ENCODE results near the gene ZBED4.

ZBED4 gene

GRCh38 chr22:49903322-49904039 is 49.8 kb downstream of the ZBED4 start:
- CTCF ChIA-PET, result no interaction called here
- POLR2A ChIA-PET, result no interaction called here
- DNase-seq (ENCODE audit: low read depth, low spot score), result no peak

GRCh38 chr22:49904040-49904369 is 50.4 kb downstream of the ZBED4 start:
- no peak overlapping the region for H3K4me3 ChIP-seq (ENCODE audit: low read depth, low read length)
- no peak for DNase-seq (ENCODE audit: low read depth, low spot score)
- CTCF ChIA-PET, result no interaction called here
- TF ChIP-seq, protein P1, sequence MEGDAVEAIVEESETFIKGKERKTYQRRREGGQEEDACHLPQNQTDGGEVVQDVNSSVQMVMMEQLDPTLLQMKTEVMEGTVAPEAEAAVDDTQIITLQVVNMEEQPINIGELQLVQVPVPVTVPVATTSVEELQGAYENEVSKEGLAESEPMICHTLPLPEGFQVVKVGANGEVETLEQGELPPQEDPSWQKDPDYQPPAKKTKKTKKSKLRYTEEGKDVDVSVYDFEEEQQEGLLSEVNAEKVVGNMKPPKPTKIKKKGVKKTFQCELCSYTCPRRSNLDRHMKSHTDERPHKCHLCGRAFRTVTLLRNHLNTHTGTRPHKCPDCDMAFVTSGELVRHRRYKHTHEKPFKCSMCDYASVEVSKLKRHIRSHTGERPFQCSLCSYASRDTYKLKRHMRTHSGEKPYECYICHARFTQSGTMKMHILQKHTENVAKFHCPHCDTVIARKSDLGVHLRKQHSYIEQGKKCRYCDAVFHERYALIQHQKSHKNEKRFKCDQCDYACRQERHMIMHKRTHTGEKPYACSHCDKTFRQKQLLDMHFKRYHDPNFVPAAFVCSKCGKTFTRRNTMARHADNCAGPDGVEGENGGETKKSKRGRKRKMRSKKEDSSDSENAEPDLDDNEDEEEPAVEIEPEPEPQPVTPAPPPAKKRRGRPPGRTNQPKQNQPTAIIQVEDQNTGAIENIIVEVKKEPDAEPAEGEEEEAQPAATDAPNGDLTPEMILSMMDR (IDR thresholded peaks at IDR 0.05; ENCODE audit: insufficient read depth, low read length, missing control alignments), result no peak
- POLR2A ChIA-PET, result no interaction called here

More at GRCh38 chr22:49903322-49904039, 49.8 kb downstream of the ZBED4 start:
- TF ChIP-seq, protein P1 (IDR thresholded peaks at IDR 0.05; ENCODE audit: insufficient read depth, low read length, missing control alignments), result no peak
- no peak overlapping the region for H3K4me3 ChIP-seq (ENCODE audit: low read depth, low read length)

- TF ChIP-seq, protein P1 (IDR thresholded peaks at IDR 0.05; ENCODE audit: insufficient read depth, low read length, missing control alignments), result no peak
- POLR2A ChIA-PET, result no interaction called here
- DNase-seq (ENCODE audit: low read depth, low spot score), result no peak
- CTCF ChIA-PET, result no interaction called here
- no peak overlapping the region for H3K4me3 ChIP-seq (ENCODE audit: low read depth, low read length)
Measured at GRCh38 chr22:49905465-49905864, 51.8 kb downstream of the ZBED4 start.

- TF ChIP-seq, protein P1 (IDR thresholded peaks at IDR 0.05; ENCODE audit: insufficient read depth, low read length, missing control alignments), result no peak
- no peak for DNase-seq (ENCODE audit: low read depth, low spot score)
- no peak overlapping the region for H3K4me3 ChIP-seq (ENCODE audit: low read depth, low read length)
- ChIA-PET CTCF (interaction anchor here (1.0 kb wide), 1 partner anchor 124 kb away, joined by 3 read pairs; no protein-coding TSS in a partner anchor), POLR2A (no interaction called here)
Measured at GRCh38 chr22:49906071-49906798, 52.6 kb downstream of the ZBED4 start.

GRCh38 chr22:49906799-49907290 is 53.2 kb downstream of the ZBED4 start:
- H3K4me3 ChIP-seq (ENCODE audit: low read depth, low read length), result no peak overlapping the region
- ChIA-PET CTCF (interaction anchor here (1.0 kb wide), 1 partner anchor 123 kb away, joined by 3 read pairs; no protein-coding TSS in a partner anchor), POLR2A (no interaction called here)
- DNase-seq (ENCODE audit: low read depth, low spot score), result no peak
- TF ChIP-seq, protein P1 (IDR thresholded peaks at IDR 0.05; ENCODE audit: insufficient read depth, low read length, missing control alignments), result no peak

- no peak for DNase-seq (ENCODE audit: low read depth, low spot score)
- H3K4me3 ChIP-seq (ENCODE audit: low read depth, low read length), result no peak overlapping the region
- CTCF ChIA-PET, result no interaction called here
- TF ChIP-seq, protein P1 (IDR thresholded peaks at IDR 0.05; ENCODE audit: insufficient read depth, low read length, missing control alignments), result no peak
- POLR2A ChIA-PET, result no interaction called here
Measured at GRCh38 chr22:49907807-49908206, 54.2 kb downstream of the ZBED4 start.
